ENCODE data around the gene KISS1R. TPM values are rescaled to one million over a fixed set of nuclear protein-coding genes. Genes with fewer than 3 reads are reported as not detected.

The KISS1R gene
- not detected in 2 replicates for total RNA-seq (ENCODE audit: low replicate concordance)

- DNase-seq (ENCODE audit: low read depth) = peak; percentile 12
- no peak within 1 kb of the TSS for H3K4me3 ChIP-seq (ENCODE audit: low read depth, low read length)
Measured at GRCh38 chr19:917323-918151, at the start of gene KISS1R. KISS1R (plus strand) TSS chr19:917333; CDS start chr19:917503, 170 bp downstream.

GRCh38 chr19:867855-868457 is 49.2 kb upstream of the KISS1R start:
- DNase-seq (ENCODE audit: low read depth) = no peak
- TF ChIP-seq CTCF (IDR thresholded peaks at IDR 0.05; ENCODE audit: insufficient read depth, low read length) = no peak
- H3K4me3 ChIP-seq (ENCODE audit: low read depth, low read length) = no peak overlapping the region

More at GRCh38 chr19:917323-918151, at the start of gene KISS1R:
- TF ChIP-seq CTCF (IDR thresholded peaks at IDR 0.05; ENCODE audit: insufficient read depth, low read length) = peak; percentile 27

GRCh38 chr19:868458-869244 is 48.5 kb upstream of the KISS1R start:
- TF ChIP-seq CTCF (IDR thresholded peaks at IDR 0.05; ENCODE audit: insufficient read depth, low read length) = no peak
- H3K4me3 ChIP-seq (ENCODE audit: low read depth, low read length) = no peak overlapping the region
- DNase-seq (ENCODE audit: low read depth) = no peak

GRCh38 chr19:869245-870177 is 47.6 kb upstream of the KISS1R start:
- peak; percentile 98 for DNase-seq (ENCODE audit: low read depth)
- no peak for TF ChIP-seq CTCF (IDR thresholded peaks at IDR 0.05; ENCODE audit: insufficient read depth, low read length)
- no peak overlapping the region for H3K4me3 ChIP-seq (ENCODE audit: low read depth, low read length)

GRCh38 chr19:870314-870713 is 46.8 kb upstream of the KISS1R start:
- no peak for DNase-seq (ENCODE audit: low read depth)
- TF ChIP-seq CTCF (IDR thresholded peaks at IDR 0.05; ENCODE audit: insufficient read depth, low read length) = no peak
- no peak overlapping the region for H3K4me3 ChIP-seq (ENCODE audit: low read depth, low read length)

- no peak for TF ChIP-seq CTCF (IDR thresholded peaks at IDR 0.05; ENCODE audit: insufficient read depth, low read length)
- no peak overlapping the region for H3K4me3 ChIP-seq (ENCODE audit: low read depth, low read length)
- no peak for DNase-seq (ENCODE audit: low read depth)
Measured at GRCh38 chr19:870963-871401, 46.2 kb upstream of the KISS1R start.

Data from fibroblast of the aortic adventitia (primary cell).